Endodermal cell (in vitro differentiated cells): ENCODE measurements around the gene GZMH. TPM values are rescaled to one million over a fixed set of nuclear protein-coding genes. Genes with fewer than 3 reads are reported as not detected.

Experiments used
- DNase-seq: peaks from one replicate; pipeline ENCODE4 v3.0.0-alpha.2; 2017
- H3K27ac ChIP-seq: 2 replicates; pipeline ENCODE4 v1.5.1; 2013; ENCODE audit warnings: mild to moderate bottlenecking, low read depth, low read length, moderate library complexity
- H3K27me3 ChIP-seq: 2 replicates; pipeline ENCODE4 v1.6.1; 2013; ENCODE audit warnings: mild to moderate bottlenecking, low read length, moderate library complexity; ENCODE audit not compliant: insufficient read depth, control insufficient read depth, poor library complexity, severe bottlenecking
- H3K36me3 ChIP-seq: 2 replicates; pipeline ENCODE4 v1.7.0; 2013; ENCODE audit warnings: mild to moderate bottlenecking, low read length, moderate library complexity; ENCODE audit not compliant: control insufficient read depth, insufficient read depth
- H3K4me1 ChIP-seq: one replicate; pipeline ENCODE4 v1.7.0; 2013; ENCODE audit warnings: low read length; ENCODE audit not compliant: control insufficient read depth, insufficient read depth
- H3K4me3 ChIP-seq: 2 replicates; pipeline ENCODE4 v1.5.1; 2013; ENCODE audit warnings: mild to moderate bottlenecking, low read length, moderate library complexity
- H3K9ac ChIP-seq: 2 replicates; pipeline ENCODE4 v1.6.1; 2013; ENCODE audit warnings: mild to moderate bottlenecking, low read length, moderate library complexity; ENCODE audit not compliant: poor library complexity, severe bottlenecking; ENCODE audit errors: extremely low read depth
- H3K9me3 ChIP-seq: 2 replicates; pipeline ENCODE4 v1.6.1; 2013; ENCODE audit warnings: mild to moderate bottlenecking, low read length, moderate library complexity; ENCODE audit not compliant: control insufficient read depth
- H3K27ac Mint-ChIP-seq: 2 replicates; pipeline ENCODE4 v1.8.0; 2020; ENCODE audit warnings: mixed read lengths
- H3K27me3 Mint-ChIP-seq: 2 replicates; pipeline ENCODE4 v1.8.0; 2021; ENCODE audit warnings: mild to moderate bottlenecking, mixed read lengths; ENCODE audit not compliant: insufficient read depth
- H3K36me3 Mint-ChIP-seq: 2 replicates; pipeline ENCODE4 v1.8.0; 2020; ENCODE audit warnings: low read depth, mixed read lengths
- H3K4me1 Mint-ChIP-seq: 2 replicates; pipeline ENCODE4 v1.8.0; 2020; ENCODE audit warnings: mixed read lengths
- H3K4me3 Mint-ChIP-seq: 2 replicates; pipeline ENCODE4 v1.8.0; 2020; ENCODE audit warnings: mild to moderate bottlenecking, moderate library complexity, mixed read lengths
- H3K9me3 Mint-ChIP-seq: 2 replicates; pipeline ENCODE4 v1.8.0; 2020; ENCODE audit warnings: mild to moderate bottlenecking, mixed read lengths
- WGBS, 2 experiments: methylation state at CpG; one replicate each; pipeline versions ENCODE4 v1.1.5 to v1.1.7; 2013; ENCODE audit warnings: missing lambda C conversion rate in 2 of 2, mixed read lengths in 1 of 2; ENCODE audit not compliant: insufficient coverage in 1 of 2, insufficient read length in 1 of 2; 5-methylcytosine and 5-hydroxymethylcytosine counted together
- total RNA-seq, 2 donors: library from RNA; stranded (reverse); fragmentation: NEBNext Ultra II Directional in 1 of 2; extraction: Animal tissue kit (Norgen Biotek cat#: 25700) in 1 of 2; gene quantifications; 2 replicates in 1 of 2; 3 replicates in 1 of 2; pipeline ENCODE4 v1.2.1, GENCODE V29; 2021
- TF ChIP-seq, protein P1 (sequence below): fragments of 200-600 bp; sonication (generic); conservative IDR thresholded peaks from 2 replicates; pipeline ENCODE4 v1.5.0; 2021; ENCODE audit warnings: antibody characterized with exemption, mild to moderate bottlenecking

The GZMH gene
- total RNA-seq, 2 donors from 2014 or later = not detected

DNA sequence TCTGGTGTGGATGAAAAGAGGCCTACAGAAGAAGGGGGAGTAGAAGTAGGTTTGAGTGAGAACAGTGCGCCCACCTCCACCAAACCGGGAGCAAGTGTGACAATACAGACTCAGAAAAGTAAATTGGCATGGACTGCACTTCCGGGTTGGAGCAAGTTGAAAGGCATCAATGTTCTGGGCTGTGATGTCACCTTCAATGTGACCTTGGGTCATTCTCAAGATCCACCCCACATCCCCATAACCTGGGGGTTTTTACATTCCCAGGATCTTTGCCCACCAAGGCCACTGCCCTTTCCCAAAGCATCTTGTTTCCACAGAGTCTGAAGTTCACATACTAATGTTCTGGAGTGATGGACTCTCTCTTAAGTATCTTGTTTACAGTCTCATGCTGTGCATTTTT, 29.8 kb upstream of the GZMH start:
- H3K9ac ChIP-seq = no peak overlapping the region
- no peaks in the 10 kb centered on the region for H3K36me3 Mint-ChIP-seq
- 89 to 100% methylated on average over 2 to 3 of the region's 3 CpGs for WGBS, 2 experiments
- H3K9me3 Mint-ChIP-seq = no peaks in the 10 kb centered on the region
- TF ChIP-seq, protein P1, sequence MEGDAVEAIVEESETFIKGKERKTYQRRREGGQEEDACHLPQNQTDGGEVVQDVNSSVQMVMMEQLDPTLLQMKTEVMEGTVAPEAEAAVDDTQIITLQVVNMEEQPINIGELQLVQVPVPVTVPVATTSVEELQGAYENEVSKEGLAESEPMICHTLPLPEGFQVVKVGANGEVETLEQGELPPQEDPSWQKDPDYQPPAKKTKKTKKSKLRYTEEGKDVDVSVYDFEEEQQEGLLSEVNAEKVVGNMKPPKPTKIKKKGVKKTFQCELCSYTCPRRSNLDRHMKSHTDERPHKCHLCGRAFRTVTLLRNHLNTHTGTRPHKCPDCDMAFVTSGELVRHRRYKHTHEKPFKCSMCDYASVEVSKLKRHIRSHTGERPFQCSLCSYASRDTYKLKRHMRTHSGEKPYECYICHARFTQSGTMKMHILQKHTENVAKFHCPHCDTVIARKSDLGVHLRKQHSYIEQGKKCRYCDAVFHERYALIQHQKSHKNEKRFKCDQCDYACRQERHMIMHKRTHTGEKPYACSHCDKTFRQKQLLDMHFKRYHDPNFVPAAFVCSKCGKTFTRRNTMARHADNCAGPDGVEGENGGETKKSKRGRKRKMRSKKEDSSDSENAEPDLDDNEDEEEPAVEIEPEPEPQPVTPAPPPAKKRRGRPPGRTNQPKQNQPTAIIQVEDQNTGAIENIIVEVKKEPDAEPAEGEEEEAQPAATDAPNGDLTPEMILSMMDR = no peak
- H3K27me3 Mint-ChIP-seq = no peaks in the 10 kb centered on the region
- H3K4me1 ChIP-seq = no peaks in the 10 kb centered on the region
- no peaks in the 10 kb centered on the region for H3K36me3 ChIP-seq
- H3K27ac ChIP-seq = no peak overlapping the region
- H3K4me1 Mint-ChIP-seq = no peaks in the 10 kb centered on the region
- H3K27ac Mint-ChIP-seq = no peak overlapping the region
- H3K4me3 Mint-ChIP-seq = no peak overlapping the region
- DNase-seq = no peak
- H3K27me3 ChIP-seq = no peaks in the 10 kb centered on the region
- no peak overlapping the region for H3K4me3 ChIP-seq
- no peaks in the 10 kb centered on the region for H3K9me3 ChIP-seq

DNA sequence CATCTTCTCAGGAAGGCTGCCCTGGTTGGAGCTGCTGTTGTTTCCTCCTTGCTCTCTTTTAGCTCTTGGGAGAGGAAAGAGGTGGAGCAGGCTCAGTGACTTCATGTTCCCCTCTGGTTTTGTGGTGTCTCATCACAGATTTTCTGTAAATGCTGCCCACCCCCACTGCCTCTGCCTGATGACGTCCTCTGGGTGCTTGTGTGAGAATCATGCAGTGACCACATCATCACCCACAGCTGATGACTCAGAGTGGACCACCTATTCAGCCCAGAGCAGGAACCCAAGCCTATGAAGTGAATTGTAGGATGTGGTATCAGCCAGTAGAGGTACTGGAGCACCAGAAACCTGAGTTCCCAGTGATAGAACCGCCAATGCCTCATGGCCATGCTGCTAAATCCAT, 24.7 kb upstream of the GZMH start, which contains the start of gene GZMB:
TSS of gene GZMB (minus strand) at position 33 of the 400 bp plus-strand sequence. CDS start at position 3, 30 bp downstream.
- Mint-ChIP-seq H3K4me1 (no peaks in the 10 kb centered on the region), H3K27ac (no peak within 1 kb of the TSS), H3K36me3 (no peaks in the 10 kb centered on the region), H3K4me3 (no peak within 1 kb of the TSS), H3K9me3 (no peaks in the 10 kb centered on the region), H3K27me3 (no peaks in the 10 kb centered on the region)
- TF ChIP-seq, protein P1 = no peak
- Histone ChIP-seq H3K27ac (no peak within 1 kb of the TSS), H3K4me1 (no peaks in the 10 kb centered on the region), H3K4me3 (no peak within 1 kb of the TSS), H3K36me3 (no peaks in the 10 kb centered on the region), H3K9me3 (no peaks in the 10 kb centered on the region), H3K9ac (no peak within 1 kb of the TSS), H3K27me3 (no peaks in the 10 kb centered on the region)
- DNase-seq = no peak
- 82 to 84% methylated on average over 2 of the region's 2 CpGs for WGBS, 2 experiments

DNA sequence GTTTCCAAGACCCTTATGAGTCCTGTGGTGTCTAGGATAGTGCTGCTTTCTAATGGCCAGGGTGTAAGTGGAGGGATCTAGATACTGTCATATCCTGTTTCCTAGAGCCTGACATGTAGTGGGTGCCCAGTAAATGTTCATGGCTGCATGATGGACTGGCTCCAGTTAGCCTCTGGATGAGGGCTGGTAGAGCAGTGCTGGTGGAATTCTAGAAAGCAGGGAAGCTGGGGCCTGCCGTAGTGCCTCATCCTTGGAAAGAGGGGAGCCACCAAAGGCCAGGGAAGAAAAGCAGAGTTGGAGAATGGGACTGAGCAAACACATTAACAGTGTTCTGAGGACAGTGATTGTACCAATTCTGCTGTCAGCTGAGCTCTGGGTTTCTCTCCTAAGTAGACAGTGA, 23.9 kb upstream of the GZMH start:
- H3K9me3 Mint-ChIP-seq = no peaks in the 10 kb centered on the region
- Histone ChIP-seq H3K4me3 (no peak overlapping the region), H3K9ac (no peak overlapping the region), H3K4me1 (no peaks in the 10 kb centered on the region), H3K27ac (no peak overlapping the region), H3K27me3 (no peaks in the 10 kb centered on the region), H3K36me3 (no peaks in the 10 kb centered on the region), H3K9me3 (no peaks in the 10 kb centered on the region)
- 97 to 100% methylated on average over 1 of the region's 1 CpG for WGBS, 2 experiments
- H3K4me3 Mint-ChIP-seq = no peak overlapping the region
- DNase-seq = no peak
- H3K4me1 Mint-ChIP-seq = no peaks in the 10 kb centered on the region
- no peaks in the 10 kb centered on the region for H3K36me3 Mint-ChIP-seq
- no peaks in the 10 kb centered on the region for H3K27me3 Mint-ChIP-seq
- no peak overlapping the region for H3K27ac Mint-ChIP-seq
- TF ChIP-seq, protein P1 = no peak
